HG03108 (cell line): Measurements from ENCODE around the gene CCDC148.
"Not testable (repeated sequence)": the region's sequence is repeated elsewhere in the genome, so short reads cannot be mapped to it uniquely, and the experiment has no call there.

Experiments
- ATAC-seq: cut with Tn5 transposase; IDR thresholded peaks from one replicate; pipeline ENCODE4 v1.9.1; 2021; ENCODE audit warnings: moderate library complexity; ENCODE audit not compliant: unreplicated experiment

Gene CCDC148

DNA sequence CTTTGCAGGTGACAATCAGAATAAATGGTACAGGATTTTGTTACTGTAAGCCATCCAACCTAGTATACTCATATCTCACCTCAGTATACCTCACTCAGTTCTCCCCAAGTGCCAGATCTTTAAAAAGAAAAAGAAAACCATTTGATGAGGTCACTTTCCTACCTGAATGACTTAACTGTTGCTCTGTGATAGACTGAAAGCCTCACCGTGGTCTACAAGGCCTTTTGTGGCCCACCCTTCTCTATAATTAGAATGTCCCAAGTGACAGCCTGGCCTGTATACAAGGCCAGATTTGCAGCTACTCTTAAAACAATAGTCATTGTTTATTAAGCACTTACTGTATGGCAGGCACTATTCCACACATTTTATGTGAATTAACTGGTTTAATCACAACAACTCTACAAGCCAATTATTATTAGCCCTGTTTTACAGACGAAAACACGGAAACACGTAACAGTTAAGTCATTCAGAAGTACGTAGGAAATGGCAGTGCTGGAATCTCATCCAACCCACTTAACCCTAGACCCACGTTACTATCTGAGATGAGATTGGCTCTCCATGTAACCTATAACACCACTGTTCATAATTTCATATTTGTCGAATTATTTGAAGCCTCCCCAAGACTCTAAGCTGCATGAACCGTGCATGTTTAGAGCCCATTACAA is 28.5 kb upstream of the CCDC148 start:
- no peak for ATAC-seq

DNA sequence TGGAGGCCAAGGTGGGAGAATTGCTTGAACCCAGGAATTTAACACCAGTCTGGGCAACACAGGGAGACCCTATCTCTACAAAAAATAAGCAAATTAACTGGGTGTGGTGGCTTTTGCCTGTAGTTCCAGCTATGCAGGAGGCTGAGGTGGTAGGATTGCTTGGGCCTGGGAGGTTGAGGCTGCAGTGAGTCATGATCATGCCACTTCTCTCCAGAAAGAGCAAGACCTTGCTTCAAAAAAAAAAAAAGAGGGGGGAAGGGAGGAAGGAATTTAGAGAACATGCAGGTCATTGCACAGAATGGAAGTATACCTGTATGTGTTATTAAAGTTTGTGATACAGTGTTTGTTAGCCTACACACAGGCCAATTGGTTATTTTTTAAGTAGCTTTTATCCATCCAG is 26.0 kb upstream of the CCDC148 start:
- ATAC-seq = no peak

DNA sequence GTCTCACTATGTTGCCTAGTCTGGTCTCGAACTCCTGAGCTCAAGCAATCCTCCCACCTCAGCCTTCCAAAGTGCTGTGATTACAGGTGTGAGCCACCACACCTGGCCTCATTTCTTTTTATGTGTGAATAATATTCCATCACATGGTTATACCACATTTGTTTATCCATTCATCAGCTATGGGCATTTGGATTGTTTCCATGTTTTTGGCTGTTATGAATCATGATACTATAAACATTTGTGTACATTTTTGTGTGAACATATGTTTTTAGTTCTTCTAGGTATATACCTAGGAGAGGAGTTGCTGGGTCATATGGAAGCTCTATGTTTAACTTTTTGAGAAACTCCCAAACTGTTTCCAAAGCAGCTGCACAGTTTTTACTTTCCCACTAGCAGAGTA is 24.6 kb upstream of the CCDC148 start:
- no peak for ATAC-seq

DNA sequence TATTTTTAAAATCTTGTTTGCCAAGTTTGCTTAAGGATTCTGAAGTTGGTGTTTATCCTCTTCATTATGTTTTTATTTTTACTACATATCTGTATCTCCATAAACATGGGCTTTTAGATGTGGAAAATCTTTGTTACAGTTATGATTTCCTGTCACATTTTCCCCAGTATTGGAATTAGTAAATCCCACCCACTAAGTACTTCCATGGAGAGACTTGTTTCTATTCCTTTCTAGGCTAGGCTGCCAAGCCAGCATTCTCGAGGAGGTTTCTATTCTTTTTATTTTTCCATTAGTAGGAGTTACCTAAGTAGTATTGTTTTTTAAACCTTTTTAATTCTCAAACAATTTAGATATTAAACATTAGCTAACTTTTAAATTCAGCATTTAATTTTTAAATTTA is 22.3 kb upstream of the CCDC148 start:
- no peak for ATAC-seq

DNA sequence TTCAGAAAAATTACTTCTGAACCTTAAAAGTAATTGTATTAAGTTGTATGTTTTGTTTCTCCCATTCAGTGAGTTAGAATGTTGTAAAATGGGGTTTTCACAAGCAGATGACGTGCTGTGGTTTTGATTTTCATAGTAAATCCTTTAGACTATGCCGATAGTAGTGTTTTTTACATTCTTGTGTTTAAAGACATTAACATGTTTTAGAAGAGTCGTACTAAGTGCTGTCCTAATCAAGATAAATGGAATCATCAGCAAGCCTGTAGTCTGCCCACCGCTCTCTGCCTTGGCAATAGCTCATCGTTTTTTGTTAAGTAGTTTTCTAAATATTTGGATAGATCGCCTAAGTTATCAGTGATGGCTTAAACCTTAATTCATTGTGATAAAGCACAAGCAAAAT is 21.7 kb upstream of the CCDC148 start:
- no peak for ATAC-seq

DNA sequence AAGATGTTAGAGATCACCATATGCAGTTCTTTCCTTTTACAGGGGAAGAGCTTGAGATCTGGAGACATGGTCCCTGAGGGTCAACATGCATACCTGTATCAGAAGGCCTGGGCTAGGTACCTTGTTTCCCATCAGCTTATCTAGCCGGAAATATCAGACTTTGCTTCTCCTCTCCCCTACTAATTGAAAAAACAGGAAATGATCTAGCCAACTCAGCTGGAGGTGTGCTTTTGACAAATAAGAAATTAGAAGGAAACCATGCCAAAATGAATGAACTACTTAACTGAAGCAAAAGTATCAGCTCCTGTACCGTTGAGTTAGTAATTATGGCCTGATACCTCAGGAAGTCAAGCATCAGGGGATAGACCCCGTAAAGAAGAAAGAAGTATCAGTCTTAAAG is 20.6 kb upstream of the CCDC148 start:
- no peak for ATAC-seq

DNA sequence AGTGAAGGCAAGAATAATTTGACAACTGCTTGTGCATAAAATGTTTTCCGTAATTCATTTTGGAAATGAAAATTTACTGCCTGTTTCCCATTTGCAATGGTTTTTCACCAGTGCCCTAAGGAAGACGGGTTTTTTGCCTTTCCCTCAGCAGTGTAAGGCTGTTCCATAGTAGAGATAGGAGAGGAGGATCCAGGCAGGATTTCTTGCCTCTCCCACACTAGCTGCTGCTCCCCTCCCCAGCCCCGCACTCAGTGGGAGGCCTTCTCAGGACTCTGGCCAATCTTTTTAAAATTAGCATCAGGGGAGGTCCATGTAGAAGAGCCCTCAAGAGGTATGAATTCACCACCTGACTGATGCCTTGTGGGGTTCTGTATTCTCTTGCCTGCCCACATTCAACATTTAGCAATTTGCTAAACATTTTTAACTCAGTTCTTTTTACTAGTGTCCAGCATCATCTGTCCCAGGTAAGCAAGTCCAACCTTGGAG is 18.0 kb upstream of the CCDC148 start:
- ATAC-seq = not testable (repeated sequence)

DNA sequence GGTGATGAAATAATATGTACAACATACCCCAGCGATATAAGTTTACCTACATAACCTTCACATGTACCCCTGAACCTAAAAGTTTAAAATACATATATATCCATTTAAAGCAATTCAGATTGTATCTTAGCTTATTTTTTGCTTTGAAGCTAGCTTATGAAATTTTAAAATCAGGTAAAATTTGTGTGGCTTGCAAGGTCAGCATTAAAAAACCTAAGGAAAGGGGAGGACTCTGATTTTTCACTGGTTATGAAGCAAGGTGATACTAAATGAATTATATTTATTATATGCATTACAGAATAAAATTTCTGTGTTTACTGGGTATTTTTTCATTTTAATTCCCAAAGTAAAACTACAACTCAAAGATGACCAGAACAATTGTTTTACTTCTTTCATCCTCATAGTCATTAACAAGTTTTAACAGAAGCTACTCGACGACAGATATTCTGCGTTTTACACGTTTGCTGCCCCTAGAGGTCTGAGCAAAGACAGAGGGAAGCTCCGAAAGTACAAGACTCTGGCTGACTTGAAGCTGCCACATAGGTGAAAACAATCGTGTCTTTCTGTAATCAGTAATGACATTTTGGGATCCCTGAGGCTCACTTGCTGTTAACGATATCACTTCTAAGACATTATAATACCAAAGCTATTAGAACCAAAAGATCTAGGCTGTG is 17.3 kb upstream of the CCDC148 start:
- ATAC-seq = no peak

DNA sequence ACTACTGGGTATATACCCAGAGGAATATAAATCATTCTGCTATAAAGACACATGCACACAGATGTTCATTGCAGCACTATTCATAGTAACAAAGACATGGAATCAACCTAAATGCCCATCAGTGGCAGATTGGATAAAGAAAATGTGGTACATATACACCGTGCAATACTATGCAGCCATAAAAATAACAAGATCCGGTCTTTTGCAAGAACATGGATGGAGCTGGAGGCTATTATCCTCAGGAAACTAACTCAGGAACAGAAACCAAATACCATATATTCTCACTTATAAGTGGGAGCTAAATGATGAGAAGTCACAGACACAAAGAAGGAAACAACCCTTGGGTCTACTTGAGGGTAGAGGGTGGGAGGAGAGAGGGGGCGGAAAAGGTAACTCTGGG is 16.7 kb upstream of the CCDC148 start:
- not testable (repeated sequence) for ATAC-seq

DNA sequence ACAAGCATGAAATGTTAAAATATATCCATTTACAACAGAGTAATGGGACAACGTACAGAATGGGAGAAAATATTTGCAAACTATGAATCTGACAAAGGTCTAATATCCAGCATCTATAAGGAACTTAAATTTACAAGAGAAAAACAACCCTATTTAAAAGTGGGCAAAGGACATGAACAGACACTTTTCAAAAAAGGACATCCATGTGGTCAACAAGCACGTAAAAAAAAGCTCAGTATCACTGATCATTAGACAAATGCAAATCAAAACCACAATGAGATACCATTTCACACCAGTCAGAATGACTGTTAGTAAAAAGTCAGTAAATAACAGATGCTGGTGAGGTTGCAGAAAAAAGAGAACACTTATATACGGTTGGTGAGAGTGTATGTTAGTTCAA is 16.3 kb upstream of the CCDC148 start:
- not testable (repeated sequence) for ATAC-seq

DNA sequence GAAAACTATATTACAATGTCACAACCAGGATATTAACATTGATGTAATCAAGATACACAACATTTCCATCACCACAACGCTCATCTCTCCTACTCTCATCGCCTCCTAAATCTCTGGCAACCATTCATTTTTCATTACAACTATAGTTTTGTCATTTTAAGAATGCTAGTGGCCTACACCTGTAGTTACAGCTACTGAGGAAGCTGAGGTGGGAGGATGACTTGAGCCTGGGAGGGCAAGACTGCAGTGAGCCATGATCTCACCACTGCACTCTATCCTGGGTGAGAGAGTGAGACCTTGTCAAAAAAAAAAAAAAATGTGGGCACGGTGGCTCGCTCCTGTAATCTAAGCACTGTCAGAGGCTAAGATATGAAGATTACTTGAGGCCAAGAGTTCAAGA is 10.7 kb upstream of the CCDC148 start:
- no peak for ATAC-seq

DNA sequence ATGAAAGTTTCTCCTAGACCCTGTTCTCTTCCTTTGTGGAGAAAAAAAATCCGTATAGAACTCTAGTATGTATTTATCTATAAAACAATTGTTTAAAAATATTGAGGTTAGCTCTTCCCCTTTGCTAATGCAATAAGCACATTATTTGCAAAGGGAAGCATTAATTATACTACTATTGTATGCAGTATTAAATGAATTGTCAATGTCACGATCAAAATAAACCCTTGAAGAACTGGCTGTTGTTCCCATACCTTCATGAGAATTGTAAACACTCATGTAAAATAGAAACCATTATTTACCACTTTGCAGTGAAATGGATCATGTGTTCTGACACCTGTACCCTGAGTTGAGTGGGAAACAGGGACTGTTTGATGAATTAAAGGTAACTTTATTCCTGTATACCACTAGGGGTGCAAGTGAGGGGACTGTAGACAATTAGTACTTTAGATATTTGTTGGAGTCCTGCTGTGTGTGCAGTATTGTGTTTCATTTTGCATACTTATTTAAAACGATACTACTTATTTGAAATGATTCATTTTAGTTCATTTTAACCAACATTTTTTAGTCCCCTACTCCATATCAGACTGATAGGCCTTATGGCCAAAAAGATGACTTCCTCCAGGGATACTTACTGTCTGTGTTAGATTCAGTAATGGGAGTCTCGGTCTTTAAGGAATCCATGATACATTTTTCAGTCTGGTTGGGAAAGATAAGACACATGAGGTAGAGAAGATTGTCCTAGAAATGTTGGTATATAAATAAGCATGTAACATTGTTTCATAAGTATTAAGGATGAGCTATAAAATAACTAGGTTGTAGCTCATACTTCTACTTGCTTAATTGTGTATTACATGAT is 8.1 kb upstream of the CCDC148 start:
- ATAC-seq = peak; percentile 49

DNA sequence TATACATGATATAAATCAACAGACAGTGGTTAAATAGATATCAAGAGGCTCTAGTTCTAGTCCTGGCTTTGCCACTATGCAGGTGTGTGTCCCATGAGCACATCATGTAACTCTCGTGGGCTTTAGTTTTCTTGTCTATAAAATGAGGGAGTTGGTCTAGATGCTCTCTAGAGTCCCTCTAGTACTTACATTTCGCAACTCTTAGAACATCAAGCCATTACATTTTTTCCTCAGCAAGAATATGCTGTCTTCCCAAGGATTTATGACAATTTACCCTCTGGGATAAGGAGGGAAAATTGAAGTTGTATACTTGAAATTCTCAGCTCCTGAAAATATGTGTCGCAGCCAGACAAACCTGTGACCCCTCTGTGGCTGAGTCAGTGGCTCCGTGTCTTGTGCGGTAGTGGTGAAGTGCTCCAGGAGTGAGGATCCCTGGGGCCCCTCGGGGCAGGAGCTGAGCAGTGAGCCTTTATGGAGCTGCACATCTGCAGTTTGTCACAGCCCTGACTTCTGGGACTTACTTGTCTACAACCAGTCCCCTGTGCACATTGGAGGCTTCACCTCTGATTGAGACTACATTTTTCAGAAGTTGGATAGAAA is 7.0 kb upstream of the CCDC148 start:
- no peak for ATAC-seq

DNA sequence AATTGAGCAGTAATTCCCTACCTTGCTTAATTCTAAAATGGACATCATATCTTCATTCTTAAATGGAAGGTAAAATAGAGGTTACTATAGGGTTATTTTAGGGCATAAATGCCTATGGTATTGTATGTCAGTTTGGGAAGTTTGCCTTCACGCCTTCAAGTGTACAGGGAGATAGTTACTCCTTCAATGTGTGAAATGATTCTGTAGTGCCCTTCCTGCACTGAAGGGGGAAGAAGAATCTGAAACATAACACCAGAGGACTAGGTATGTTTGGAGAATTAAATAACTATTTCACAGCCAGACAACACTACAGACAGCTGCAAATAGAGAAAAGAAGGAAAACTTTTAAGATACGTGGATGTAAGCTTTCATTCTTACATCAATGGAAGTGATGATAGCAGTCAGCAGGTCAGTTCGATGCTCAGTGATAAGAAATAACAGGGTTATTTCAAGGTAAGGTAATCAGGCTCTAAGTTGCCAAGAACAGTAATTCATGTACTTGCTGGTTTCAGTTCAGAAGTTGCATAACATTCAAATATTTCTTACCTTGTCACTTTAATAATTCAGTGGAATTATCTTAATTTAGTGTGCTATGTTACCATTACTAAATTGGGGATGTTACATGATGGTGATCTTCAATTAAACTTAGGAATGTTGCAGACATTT is 4.2 kb upstream of the CCDC148 start:
- ATAC-seq = no peak

DNA sequence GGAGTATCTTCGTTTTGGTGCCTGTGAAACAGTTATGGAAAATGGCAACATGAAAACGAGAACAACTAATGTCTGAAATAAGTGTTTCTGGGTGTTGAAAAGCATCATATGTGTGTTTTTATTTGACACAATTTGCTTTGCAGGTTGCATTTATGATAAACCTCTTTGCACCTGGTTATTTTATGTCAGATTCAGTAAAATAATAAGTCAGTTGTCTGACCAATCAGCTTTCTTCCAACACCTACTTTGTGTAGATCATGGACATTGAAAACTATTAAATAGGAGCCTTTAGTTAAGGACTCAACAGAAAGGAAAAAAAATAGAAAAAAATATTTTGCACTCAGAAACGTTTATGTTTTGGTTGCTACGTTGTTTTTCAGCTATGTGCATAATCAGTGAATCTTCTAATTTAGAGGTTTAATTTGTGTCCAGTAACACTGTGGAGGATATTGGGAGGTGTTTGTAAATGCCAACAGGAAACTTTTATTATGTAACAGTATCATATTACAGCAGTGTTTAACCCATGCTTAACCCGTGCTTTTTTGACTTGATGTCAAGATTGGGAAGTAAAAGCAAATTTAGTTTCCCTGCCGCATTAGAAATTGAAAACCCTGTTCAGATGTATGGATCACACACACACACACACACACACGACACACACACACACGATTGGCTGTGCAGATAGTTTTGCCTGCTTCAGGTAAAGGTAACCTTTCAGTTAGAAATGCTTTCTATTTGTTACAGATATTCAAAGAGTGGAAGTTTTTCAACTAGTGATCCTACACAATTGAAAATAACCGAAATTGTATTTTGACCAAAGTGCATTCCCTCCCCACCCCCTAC is 2.8 kb upstream of the CCDC148 start:
- ATAC-seq = no peak

DNA sequence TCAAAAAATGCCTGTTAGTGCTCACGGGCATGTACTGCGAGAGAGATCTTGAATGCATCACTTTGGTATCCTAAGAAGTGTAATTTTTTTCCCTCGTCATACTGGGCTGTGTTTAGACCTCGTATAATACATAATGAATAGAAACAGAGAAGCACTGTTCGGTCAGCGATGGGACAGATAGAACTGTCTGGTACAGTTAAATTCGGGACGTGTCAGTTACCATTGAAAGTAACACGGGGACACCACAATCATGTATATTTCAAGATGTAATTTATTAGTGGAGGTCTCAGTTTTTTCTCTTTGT is 2.0 kb upstream of the CCDC148 start:
- ATAC-seq = no peak

DNA sequence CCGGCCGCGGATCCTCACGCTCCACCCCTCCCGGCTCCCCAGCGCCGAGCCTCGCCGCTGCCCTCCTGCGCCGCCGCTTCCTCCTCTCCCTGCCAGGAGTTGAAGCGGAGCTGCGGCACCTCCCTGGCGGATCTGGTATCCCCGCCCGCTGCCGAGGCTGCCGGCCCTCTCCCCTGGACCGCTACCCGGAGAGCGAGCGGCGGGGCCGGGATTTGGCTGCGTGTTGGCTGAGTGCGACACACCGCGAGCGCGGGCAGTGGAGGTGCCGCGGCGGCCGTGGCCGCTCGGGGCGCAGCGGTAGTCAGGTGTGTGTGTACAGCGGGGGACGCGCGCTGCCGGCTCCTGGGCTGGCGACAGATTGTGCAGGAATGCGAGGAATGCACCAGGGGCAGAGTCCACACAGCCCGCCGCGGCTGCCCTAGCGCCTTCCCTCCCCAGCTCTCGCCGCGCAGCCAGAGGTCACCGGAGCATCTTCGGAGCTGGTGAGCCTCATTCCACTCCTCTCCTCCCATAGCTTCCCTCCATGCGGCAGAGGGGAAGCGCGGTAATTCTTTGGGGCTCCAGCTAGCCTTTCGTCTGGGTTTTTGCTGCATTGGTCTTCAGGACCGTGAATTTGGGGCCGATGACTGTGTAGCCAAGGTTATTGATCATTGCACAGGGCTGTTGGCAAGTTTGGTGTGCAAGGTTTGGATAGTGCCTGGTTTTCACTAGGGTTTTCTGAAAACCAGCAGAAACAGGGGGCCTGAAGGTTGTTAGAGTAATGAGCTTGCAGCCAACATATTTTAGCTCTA is 1.5 kb upstream of the CCDC148 start:
- ATAC-seq = peak; percentile 41

DNA sequence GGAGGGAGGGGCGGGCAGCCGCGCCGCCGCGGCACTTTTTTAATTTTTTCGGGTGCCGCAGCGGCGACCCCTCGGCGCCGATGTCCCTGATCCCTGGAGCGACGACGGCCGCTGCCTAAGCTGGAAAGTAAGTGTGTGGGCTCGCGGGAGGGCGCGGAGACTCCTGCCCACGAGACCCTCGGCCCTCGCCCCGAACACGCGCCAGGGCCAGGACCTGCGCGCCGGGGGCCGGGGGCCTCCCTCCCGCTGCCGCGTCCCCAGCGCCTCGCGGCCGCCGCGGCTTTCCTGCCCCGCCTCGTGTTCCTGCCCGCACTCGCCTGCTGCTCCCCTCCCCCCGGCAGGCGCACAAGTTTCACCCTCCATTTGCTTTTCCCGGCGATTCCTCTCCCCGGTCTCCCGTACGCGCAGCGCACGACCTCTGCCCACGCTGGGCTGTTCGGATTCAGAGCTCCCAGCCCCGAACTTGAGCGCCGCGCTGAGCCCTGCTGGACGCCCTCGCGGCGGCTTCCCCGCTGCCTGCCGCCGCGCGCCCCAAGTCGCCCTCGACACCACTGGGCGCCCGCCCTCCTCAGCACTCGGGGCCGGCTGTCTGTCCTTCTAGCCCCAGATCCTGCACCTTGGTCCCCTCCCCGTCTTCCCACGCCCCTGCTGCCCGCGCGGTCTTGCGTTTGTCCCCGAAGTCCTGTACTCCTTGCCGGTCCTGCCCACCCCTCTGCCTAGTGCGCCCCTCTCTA is 706 bp upstream of the CCDC148 start:
- peak; percentile 27 for ATAC-seq

DNA sequence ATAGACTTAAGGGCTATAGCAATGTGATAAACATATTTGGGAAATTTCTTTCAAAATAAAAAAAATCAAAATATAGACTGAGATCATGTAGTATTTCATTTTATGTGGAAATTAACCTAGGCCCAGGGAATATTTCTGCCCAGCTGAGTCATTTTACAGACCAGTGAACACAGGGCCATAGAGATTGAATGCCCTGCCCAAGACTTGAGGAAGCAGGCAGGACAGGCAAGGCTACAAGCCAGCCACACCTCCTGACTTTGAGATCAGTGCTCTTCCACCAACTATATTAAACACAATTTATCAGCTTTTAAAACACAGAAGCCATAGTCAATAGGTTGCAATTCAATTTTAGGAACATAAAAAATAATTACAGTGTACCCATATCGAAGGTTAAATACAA is 12.9 kb downstream of the CCDC148 start:
- ATAC-seq = no peak
